Panc1 (cell line): ENCODE data around the gene MCMBP. TPM values are rescaled to one million over a fixed set of nuclear protein-coding genes. Genes with fewer than 3 reads are reported as not detected.

Source experiments
- ATAC-seq: fragments of 200-7000 bp; cut with Tn5 transposase; 2 replicates; pipeline ENCODE4 v1.9.1; 2020; ENCODE audit warnings: mild to moderate bottlenecking, moderate library complexity
- BruUV-seq: library from RNA; stranded (reverse); fragments of 400-500 nt; replicated peaks from 2 replicates; lab custom pipeline; 2021; lab: Mats Ljungman, UMichigan
- CTCF ChIA-PET: fragments of 300-600 bp; sonication (Branson Sonifier 250); formaldehyde crosslinking; loops from one replicate; lab custom pipeline; 2022; ENCODE audit warnings: antibody characterized with exemption; lab: Charles Lee
- POLR2A ChIA-PET: fragments of 300-600 bp; sonication (Branson Sonifier 250); formaldehyde crosslinking; loops from one replicate; lab custom pipeline; 2022; ENCODE audit warnings: antibody characterized with exemption; lab: Charles Lee
- DNase-seq: peaks from one replicate; pipeline ENCODE4 v3.0.0-alpha.2; 2010; ENCODE audit warnings: low read depth, low spot score
- H3K27ac ChIP-seq: 2 replicates; pipeline ENCODE4 v1.5.1; 2011; ENCODE audit warnings: mild to moderate bottlenecking, low read length, inconsistent platforms
- H3K27me3 ChIP-seq: fragments of 200-500 bp; sonication (Bioruptor generic); 2 replicates; pipeline ENCODE4 v1.6.0; 2014; ENCODE audit warnings: low read length, inconsistent platforms; ENCODE audit not compliant: control insufficient read depth, insufficient read depth
- H3K36me3 ChIP-seq: fragments of 200-500 bp; sonication (Bioruptor generic); 2 replicates; pipeline ENCODE4 v1.5.1; 2014; ENCODE audit warnings: inconsistent platforms, mild to moderate bottlenecking, low read length, moderate library complexity; ENCODE audit not compliant: control insufficient read depth, insufficient read depth
- H3K4me1 ChIP-seq: 2 replicates; pipeline ENCODE4 v1.5.1; 2011; ENCODE audit warnings: inconsistent platforms, mild to moderate bottlenecking, low read length, moderate library complexity; ENCODE audit not compliant: control insufficient read depth, insufficient read depth
- H3K4me3 ChIP-seq, 2 experiments: 2 replicates each; pipeline ENCODE4 v1.5.1; 2011 to 2012; ENCODE audit warnings: low read depth in 2 of 2, low read length in 2 of 2, mild to moderate bottlenecking in 2 of 2, inconsistent platforms in 1 of 2, moderate library complexity in 1 of 2
- H3K9me3 ChIP-seq: fragments of 200-500 bp; sonication (Bioruptor generic); 2 replicates; pipeline ENCODE4 v1.5.1; 2014; ENCODE audit warnings: low read depth, mild to moderate bottlenecking, inconsistent platforms, low read length, moderate library complexity; ENCODE audit not compliant: control insufficient read depth, insufficient read depth
- CTCF ChIP-seq: fragments of 450-650 bp; IDR thresholded peaks from 2 replicates; pipeline ENCODE4 v1.5.1; 2017; ENCODE audit warnings: mild to moderate bottlenecking
- POLR2AphosphoS5 ChIP-seq: IDR thresholded peaks from 2 replicates; pipeline ENCODE4 v1.6.1; 2012; ENCODE audit warnings: mild to moderate bottlenecking, low read depth, low read length, moderate library complexity
- REST ChIP-seq, 2 experiments: IDR thresholded peaks; 2 replicates each; pipeline ENCODE4 v1.6.1; 2011 to 2012; ENCODE audit warnings: low read depth in 2 of 2, control low read depth in 1 of 2, low read length in 1 of 2, mild to moderate bottlenecking in 1 of 2, moderate library complexity in 1 of 2; ENCODE audit not compliant: insufficient read depth in 1 of 2
- SIN3A ChIP-seq: IDR thresholded peaks from 2 replicates; pipeline ENCODE4 v1.6.1; 2012; ENCODE audit warnings: low read depth, mild to moderate bottlenecking, low read length, moderate library complexity, borderline replicate concordance; ENCODE audit not compliant: insufficient read depth
- TCF7L2 ChIP-seq: IDR thresholded peaks from 2 replicates; pipeline ENCODE4 v1.6.1; 2011; ENCODE audit warnings: mild to moderate bottlenecking, low read depth, low read length, inconsistent platforms
- in situ Hi-C: cut with HindIII; loops from 2 replicates; pipeline ENCODE4 v1.10.0; 2016; ENCODE audit warnings: low sequenced_read_pairs, low pct_unique_long_range_greater_than_20kb
- intact Hi-C: fragments of 100-400 bp; cut with micrococcal nuclease; formaldehyde crosslinking; loops from one replicate; pipeline ENCODE4 v1.10.0; 2022; ENCODE audit not compliant: unreplicated experiment
- total RNA-seq: library from RNA; stranded (reverse); gene quantifications from one replicate; pipeline ENCODE4 v1.2.1, GENCODE V29; 2021; ENCODE audit not compliant: unreplicated experiment

Gene MCMBP
- total RNA-seq, 1 experiment from 2014 or later = 94.5 TPM

GRCh38 chr10:119903946-119904666 is 31.5 kb upstream of the MCMBP start:
- H3K9me3 ChIP-seq = no peaks in the 10 kb centered on the region
- BruUV-seq = no TSS peak
- DNase-seq (no peak), ATAC-seq (no peak)
- POLR2A ChIA-PET = no interaction called here
- in situ Hi-C loops (no loop called here), intact Hi-C loops (no loop called here)
- H3K36me3 ChIP-seq = peaks cover 44% of the 10 kb centered on the region
- H3K27me3 ChIP-seq = no peaks in the 10 kb centered on the region
- TF ChIP-seq POLR2AphosphoS5 (no peak), SIN3A (no peak), TCF7L2 (no peak), CTCF (no peak), REST (IDR thresholded peaks at IDR 0.05; ENCODE audit: insufficient read depth in 1 of 2, low read depth in 2 of 2, low read length in 1 of 2) (no peak)
- H3K4me3 ChIP-seq = no peak overlapping the region
- CTCF ChIA-PET = no interaction called here
- no peaks in the 10 kb centered on the region for H3K4me1 ChIP-seq
- no peak overlapping the region for H3K27ac ChIP-seq

DNA sequence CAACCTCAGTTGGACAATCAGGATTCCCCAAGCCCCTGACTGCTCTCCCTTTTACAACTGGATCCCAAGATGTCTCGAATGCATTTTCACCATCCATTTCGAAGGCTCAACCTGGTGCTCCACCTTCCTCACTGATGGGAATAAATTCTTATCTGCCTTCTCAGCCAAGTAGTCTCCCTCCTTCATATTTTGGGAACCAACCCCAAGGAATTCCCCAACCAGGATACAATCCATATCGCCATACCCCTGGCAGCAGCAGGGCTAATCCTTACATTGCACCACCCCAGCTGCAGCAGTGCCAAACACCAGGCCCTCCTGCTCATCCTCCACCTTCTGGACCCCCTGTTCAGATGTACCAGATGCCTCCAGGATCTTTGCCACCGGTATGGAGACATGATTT is 25.9 kb upstream of the MCMBP start:
- no peak for DNase-seq
- CTCF ChIA-PET = no interaction called here
- intact Hi-C loops = no loop called here

More for the DNA sequence above, 25.9 kb upstream of the MCMBP start:
- Histone ChIP-seq H3K9me3 (no peaks in the 10 kb centered on the region), H3K27ac (no peak overlapping the region), H3K4me1 (peaks cover 33% of the 10 kb centered on the region), H3K36me3 (peaks cover 27% of the 10 kb centered on the region), H3K4me3 (no peak overlapping the region), H3K27me3 (no peaks in the 10 kb centered on the region)
- in situ Hi-C loops = no loop called here
- ATAC-seq = no peak
- TF ChIP-seq REST (IDR thresholded peaks at IDR 0.05; ENCODE audit: insufficient read depth in 1 of 2, low read depth in 2 of 2, low read length in 1 of 2) = no peak
- TF ChIP-seq TCF7L2 = no peak
- no peak for TF ChIP-seq POLR2AphosphoS5
- no peak for TF ChIP-seq CTCF
- no peak for TF ChIP-seq SIN3A
- POLR2A ChIA-PET = no interaction called here
- no TSS peak for BruUV-seq
